ENCODE data around the gene GPR107.

The GPR107 gene

DNA sequence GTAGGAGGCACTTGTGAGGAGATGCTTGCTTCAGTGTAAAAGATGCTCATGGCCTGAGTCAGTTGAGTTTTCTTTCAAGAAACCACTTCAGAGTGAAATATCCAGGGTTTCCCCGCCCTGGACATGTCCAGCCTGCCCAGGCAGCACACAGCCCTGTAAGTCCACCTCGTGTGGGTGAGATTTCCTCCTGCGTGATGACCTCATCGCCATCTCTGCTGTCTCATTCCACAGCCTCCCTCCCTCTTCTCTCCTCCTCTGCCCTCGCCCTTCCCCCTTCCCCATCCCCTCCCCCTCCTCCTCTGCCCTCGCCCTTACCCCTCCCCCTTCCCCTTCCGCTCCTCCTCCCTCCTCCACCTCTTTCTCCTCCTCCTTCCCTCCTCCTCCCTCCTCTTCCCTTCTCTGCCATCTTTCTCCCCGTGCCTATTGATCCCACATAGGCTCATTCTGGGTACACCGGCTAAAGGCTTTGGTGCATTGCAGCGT lies 84.5 kb downstream of the GPR107 start:
- no peak for DNase-seq (ENCODE audit: low spot score)
- TF ChIP-seq, protein P1, sequence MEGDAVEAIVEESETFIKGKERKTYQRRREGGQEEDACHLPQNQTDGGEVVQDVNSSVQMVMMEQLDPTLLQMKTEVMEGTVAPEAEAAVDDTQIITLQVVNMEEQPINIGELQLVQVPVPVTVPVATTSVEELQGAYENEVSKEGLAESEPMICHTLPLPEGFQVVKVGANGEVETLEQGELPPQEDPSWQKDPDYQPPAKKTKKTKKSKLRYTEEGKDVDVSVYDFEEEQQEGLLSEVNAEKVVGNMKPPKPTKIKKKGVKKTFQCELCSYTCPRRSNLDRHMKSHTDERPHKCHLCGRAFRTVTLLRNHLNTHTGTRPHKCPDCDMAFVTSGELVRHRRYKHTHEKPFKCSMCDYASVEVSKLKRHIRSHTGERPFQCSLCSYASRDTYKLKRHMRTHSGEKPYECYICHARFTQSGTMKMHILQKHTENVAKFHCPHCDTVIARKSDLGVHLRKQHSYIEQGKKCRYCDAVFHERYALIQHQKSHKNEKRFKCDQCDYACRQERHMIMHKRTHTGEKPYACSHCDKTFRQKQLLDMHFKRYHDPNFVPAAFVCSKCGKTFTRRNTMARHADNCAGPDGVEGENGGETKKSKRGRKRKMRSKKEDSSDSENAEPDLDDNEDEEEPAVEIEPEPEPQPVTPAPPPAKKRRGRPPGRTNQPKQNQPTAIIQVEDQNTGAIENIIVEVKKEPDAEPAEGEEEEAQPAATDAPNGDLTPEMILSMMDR (IDR thresholded peaks at IDR 0.05; ENCODE audit: borderline replicate concordance, control extremely low read depth, extremely low read depth, insufficient read depth, missing control alignments): no peak
- in situ Hi-C loops (cut with MboI; ENCODE audit: low sequenced_read_pairs, unreplicated experiment): no loop called here

DNA sequence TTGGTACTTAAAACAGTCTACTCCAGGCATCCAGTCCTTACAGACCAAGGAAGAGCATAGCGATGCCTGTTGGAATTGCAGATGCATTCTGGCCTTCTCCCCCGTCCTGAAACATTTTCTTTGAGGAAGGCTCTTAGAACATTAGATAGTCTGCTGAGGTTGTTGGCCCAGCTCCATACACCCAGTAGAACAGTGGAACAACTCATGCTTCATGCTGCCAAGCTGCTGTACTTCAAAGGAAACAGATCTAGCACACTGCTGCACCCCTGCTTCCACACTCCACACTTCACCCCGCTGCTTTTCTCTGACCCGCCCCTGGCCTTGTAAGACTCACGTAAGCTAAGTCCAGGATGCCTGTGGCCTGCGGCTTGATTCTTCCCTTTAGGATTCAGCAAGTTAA lies 85.1 kb downstream of the GPR107 start:
- DNase-seq (ENCODE audit: low spot score): no peak
- in situ Hi-C loops (cut with MboI; ENCODE audit: low sequenced_read_pairs, unreplicated experiment): no loop called here
- TF ChIP-seq, protein P1 (IDR thresholded peaks at IDR 0.05; ENCODE audit: borderline replicate concordance, control extremely low read depth, extremely low read depth, insufficient read depth, missing control alignments): no peak

DNA sequence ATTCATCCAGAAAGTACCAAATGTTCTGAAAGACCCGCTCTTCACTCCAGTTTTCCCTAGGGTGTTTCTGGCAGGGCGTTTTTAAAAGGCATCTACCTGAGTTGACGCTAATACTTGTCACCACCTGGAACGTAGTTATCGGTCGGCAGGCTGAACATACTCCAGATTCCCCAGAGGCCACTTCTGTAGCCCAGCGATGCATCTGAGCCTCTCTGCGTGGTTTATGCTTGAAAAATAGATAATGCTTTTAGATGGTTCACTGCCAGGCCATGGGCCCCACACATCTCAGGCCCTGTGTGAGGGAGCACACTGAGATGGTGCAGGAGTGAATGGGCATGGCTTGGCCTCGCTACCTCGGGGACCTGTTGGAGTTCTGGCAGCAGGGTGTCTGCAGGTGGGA lies 85.5 kb downstream of the GPR107 start:
- in situ Hi-C loops (cut with MboI; ENCODE audit: low sequenced_read_pairs, unreplicated experiment): no loop called here
- no peak for DNase-seq (ENCODE audit: low spot score)
- TF ChIP-seq, protein P1 (IDR thresholded peaks at IDR 0.05; ENCODE audit: borderline replicate concordance, control extremely low read depth, extremely low read depth, insufficient read depth, missing control alignments): no peak

DNA sequence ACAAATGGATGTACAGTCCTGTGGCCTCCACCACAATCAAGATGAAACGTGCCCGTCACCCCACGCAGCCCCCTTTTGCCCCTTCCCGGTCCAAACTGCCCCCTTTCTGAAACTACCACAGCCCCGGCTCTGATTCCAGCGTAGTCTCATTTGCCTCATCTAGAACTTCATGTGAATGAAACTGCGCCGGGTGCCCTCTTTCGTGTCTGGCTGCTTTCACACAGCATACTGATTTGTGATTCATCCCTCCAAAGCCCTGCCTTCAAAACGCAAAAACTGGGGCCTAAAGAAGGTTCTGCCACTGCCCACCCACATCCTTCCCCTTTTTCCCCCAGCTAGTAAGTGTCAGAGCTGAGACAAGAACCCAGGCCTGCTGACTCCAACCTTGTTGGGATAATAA lies 87.0 kb downstream of the GPR107 start:
- no peak for DNase-seq (ENCODE audit: low spot score)
- in situ Hi-C loops (cut with MboI; ENCODE audit: low sequenced_read_pairs, unreplicated experiment): no loop called here
- TF ChIP-seq, protein P1 (IDR thresholded peaks at IDR 0.05; ENCODE audit: borderline replicate concordance, control extremely low read depth, extremely low read depth, insufficient read depth, missing control alignments): no peak

DNA sequence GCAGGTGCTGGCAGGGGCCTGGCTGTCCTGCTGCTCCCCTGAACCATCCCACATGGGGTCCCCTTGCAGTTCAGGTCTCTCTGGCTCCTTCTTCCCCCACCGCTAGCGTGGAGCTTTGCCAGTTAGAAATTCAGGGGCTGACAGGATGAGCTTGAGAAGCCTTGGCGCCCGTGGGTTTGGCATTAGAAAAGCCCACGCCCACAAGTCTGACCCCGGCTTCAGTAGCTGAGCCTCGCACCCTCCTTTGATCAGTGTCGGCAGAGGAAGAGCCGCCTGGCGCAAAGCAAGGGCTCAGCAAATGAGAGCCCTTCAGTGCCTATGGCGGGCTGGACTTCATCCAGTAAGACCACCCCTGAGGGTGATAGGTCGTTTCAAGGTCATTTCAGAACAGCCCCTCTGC lies 88.3 kb downstream of the GPR107 start:
- TF ChIP-seq, protein P1 (IDR thresholded peaks at IDR 0.05; ENCODE audit: borderline replicate concordance, control extremely low read depth, extremely low read depth, insufficient read depth, missing control alignments): no peak
- in situ Hi-C loops (cut with MboI; ENCODE audit: low sequenced_read_pairs, unreplicated experiment): no loop called here
- DNase-seq (ENCODE audit: low spot score): no peak

DNA sequence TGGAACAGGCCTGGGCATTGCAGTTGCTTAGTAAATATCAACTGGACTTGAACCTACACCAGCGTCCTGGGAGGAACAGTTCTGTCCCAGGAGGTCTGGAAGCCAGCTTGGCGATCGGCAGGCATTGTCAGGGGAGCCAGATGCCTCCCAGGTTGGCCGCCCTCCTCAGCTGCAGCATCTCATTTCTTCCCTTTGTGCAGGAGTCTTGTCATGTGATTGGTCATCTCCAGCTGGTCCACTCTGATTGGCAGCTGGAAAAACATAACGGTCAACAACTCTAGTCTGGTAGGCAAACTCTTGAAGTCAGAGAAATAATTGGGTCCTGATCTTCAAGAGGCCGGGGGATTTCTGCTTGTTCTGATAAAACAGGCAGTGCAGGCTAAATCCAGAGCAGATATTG lies 88.9 kb downstream of the GPR107 start:
- TF ChIP-seq, protein P1 (IDR thresholded peaks at IDR 0.05; ENCODE audit: borderline replicate concordance, control extremely low read depth, extremely low read depth, insufficient read depth, missing control alignments): no peak
- in situ Hi-C loops (cut with MboI; ENCODE audit: low sequenced_read_pairs, unreplicated experiment): no loop called here

More for the DNA sequence above, 88.9 kb downstream of the GPR107 start:
- no peak for DNase-seq (ENCODE audit: low spot score)

All from GM13976 (cell line).